H1 (cell line): ENCODE data around the gene CAPN11. TPM values are rescaled to one million over a fixed set of nuclear protein-coding genes. Genes with fewer than 3 reads are reported as not detected.

ENCODE experiments used
- ATF3 ChIP-seq: IDR thresholded peaks from 2 replicates; pipeline ENCODE4 v1.6.1; 2011; ENCODE audit warnings: low read depth, mild to moderate bottlenecking, low read length; ENCODE audit not compliant: insufficient read depth
- polyA plus RNA-seq, 7 experiments: library from polyadenylated mRNA; depleted of rRNA in 3 of 7; stranded (reverse) in 5 of 7; unstranded in 2 of 7; fragments of >200 nt in 5 of 7; fragments of 200-250 nt in 2 of 7; gene quantifications; 1 replicate in 5 of 7; 2 replicates in 1 of 7; 4 replicates in 1 of 7; pipeline versions ENCODE4 v1.2.1 to v1.2.3, GENCODE V29; 2011 to 2013; ENCODE audit warnings: missing spikeins in 2 of 7, mixed read lengths in 2 of 7
- total RNA-seq: library from RNA; stranded (reverse); fragmentation: NEBNext Ultra II Directional; extraction: Animal tissue kit (Norgen Biotek cat#: 25700); gene quantifications from 2 replicates; pipeline ENCODE4 v1.2.1, GENCODE V29; 2021

The CAPN11 gene
- total and polyA plus RNA-seq, 2 of the 8 experiments (the other 6 are each of a cell fraction or from before 2014, with no cell fraction given): 0.95 to 0.97 TPM

- no peak for TF ChIP-seq ATF3
- TF ChIP-seq, all 59 proteins: peak for 0
Observed at GRCh38 chr6:44154067-44154466, 4.6 kb upstream of the CAPN11 start (continued).
